Raji (cell line): ENCODE data around the gene SLAMF9.

Experiments used
- POLR2A ChIP-seq: IDR thresholded peaks from 2 replicates; pipeline ENCODE4 v1.6.1; 2011; ENCODE audit warnings: low read depth, low read length, control low read depth; ENCODE audit not compliant: insufficient read depth

Gene SLAMF9

DNA sequence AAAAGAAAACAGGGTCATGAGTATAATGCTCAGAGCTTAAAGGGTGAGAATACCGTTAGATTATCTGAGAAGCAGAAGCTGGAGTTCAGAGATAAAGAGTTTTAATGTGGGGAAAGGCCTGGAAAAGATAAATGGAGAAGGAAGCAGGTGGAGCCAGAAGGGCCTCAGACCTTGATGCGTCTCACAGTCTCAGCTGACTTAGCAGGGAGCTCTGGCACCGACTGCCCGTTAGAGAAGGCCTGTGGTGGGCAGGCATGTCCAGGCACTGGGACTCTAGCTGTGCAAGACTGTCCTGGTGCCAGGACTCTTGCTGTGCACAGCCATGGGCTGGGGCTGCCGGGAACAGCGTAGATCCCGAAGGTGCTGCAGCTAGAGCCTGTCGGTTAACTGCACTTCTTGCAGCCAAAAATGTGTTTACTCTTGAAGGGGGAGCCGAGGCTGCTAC, 3.8 kb upstream of the SLAMF9 start:
- no peak for TF ChIP-seq POLR2A

DNA sequence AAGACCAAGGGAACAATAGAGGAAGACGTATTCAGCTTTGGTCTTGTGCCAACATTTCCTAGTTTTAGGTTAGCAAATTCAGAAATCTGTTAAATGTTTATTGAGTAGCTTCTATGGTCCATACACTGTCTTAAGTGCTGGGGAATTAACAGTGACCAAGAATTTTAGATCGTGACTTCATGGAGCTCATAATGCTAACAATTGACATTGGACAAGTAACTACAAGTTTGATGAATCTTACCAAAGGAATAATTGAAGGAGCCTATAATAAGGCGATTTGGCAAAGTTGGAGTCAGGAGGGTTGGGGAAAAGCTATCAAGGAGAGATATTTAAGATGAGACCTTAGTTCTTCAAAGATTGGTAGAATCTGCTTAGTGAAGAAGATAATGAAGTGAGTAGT, 1.4 kb upstream of the SLAMF9 start:
- no peak for TF ChIP-seq POLR2A

DNA sequence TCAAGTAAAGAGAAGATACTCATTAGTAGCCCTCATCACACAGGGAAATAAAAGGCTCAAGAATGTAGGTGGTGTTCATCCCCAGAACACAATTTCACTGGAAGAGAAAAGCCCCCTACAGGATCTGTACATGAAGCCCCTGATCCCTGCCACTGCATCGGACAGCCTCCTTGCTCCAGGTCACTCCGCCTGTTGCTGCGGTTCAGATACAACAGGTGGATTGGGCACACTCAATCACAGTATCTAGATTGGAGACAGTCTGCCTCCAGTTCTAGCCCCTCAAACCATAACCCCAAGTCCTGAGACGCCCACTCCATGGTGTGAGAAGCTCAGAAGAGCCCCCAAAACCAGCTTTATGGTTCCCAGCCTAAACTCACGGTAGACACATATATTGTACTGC, 1.1 kb downstream of the SLAMF9 start:
- no peak for TF ChIP-seq POLR2A

DNA sequence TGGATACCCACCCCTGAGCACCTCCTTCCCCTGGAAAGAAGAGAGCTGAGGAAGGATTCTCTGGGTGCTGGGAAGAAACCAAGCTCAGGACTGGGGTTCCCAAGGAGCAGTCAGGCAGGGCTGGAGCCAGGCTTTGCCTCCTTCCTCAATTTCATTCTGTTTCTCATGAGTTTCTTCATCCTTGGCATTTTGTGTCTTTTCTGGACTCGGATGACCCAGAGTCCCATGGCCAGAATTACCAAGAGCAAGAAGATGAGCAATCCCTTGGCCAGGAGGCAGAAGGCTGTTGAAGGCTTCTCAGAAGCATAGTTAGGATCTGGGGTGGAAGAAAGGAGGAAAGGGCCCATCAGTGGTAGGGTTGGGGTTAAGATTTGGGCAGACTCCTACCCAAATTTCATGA, 2.5 kb downstream of the SLAMF9 start:
- TF ChIP-seq POLR2A, result no peak

DNA sequence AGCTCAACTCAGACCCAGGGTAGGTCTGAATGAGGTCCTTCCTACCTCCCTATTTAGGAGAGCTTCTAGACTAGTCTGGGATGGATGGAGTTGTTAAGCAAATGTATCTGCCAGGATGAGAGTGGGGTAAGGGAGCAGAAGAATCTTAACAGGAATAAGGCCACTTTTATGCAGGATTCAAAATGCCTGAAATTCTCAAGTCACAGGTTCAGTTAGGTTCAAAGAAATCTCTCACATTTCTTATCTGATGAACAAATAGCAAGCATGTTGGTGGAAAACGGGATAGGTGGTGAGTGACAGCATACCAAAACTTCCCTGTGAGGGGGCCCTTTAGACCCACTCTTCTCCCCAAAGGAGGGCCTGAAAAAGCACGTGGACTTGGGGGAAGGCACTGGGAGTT, 3.0 kb downstream of the SLAMF9 start:
- no peak for TF ChIP-seq POLR2A

DNA sequence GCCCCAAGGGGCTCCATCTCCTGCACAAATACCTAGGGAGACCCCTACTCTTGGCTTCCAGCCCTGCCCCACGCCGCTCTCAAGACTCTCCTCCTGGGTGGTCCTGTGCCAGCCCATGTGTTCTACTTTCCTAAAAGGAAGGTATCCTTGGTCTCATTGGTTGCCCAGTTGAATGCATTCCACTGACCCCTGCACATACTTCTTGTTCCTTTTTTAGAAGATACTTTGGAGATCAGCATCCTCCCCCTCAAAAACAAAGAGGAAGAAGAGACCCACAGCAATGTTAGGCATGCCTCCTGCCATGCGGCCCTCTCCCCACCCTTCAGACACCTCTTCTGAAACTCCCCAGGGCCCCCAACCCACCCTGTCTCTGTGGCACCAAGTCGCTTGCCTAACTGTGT, 4.1 kb downstream of the SLAMF9 start:
- no peak for TF ChIP-seq POLR2A

DNA sequence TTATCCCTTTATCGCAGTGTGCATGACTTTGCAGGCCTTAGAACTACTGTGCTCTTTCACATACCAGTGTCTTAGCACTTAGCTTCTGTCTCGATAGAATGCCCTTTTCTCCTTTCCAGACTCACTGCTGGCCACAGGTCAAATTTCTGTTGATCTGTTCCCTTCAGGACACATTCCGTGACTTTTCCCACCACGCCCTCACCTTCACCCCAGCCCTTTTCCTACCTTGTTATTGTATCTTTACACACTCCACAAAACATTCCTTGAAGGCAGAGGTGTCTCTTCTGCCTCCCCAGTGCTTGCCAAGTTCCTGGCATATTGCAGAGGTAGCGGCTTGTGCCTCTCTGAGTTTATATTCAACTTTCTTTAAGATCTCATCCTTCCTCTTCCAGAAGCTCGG, 4.9 kb downstream of the SLAMF9 start:
- no peak for TF ChIP-seq POLR2A

DNA sequence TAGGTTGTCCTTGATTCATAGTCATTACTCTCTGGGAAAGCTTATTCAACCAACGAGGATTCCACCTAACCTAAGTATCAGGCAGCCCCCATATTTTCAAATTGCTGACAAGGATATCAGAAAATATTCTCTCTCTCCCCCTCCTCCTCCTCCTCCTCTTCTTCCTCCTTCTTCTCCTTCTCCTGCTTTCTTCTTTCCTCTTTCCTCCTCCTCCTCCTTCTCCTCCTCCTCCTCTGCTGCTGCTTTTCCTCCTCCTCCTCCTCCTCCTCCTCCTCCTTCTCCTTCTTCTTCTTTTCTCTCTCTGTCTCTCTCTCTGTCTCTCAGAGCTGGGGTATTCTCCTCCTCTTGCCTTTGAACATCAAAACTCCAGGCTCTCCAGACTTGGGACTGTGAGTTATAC, 6.1 kb downstream of the SLAMF9 start:
- TF ChIP-seq POLR2A, result no peak

DNA sequence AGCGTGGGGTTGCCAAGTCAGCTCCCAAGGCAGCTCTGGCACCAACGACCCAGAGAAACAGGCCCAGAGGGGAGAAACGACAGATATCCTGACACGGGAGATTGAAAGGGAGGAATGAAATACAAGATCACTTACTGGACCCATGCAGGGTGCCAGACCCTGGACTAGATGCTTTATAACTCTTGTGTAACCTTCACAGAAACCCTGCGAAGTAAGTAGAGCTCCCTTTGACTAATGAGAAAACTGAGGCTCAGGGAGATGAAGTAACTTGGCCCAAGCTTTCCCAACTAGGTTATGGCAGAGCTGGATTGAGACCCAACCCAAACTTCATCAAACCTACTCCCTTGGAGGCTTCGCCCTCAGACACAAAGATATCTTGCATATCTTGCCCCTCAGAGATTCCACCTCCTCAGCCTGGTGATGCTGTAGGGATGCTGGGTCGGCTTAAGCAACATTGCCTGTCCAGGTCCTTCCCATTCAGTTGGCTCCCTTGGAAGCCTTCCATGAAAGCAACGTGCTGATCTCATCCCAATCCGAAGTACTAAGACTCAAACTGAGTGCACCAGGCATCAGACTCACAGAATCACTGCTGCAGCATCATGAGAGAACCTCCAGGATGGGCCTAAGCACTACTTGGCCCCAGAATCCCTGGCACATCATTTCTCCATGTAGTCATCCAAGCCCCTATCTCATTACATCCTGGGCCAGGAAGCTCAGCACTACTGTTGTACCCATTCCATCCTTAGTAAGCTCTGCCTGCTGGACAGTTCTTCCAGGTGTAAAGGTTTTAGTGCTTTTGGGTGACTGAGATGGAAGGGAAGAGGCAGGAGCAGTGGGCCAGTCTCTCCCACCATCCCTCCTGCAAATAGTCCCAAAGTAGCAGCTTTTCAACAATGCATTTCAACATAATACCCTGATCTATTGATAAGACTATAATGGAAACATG, 7.5 kb downstream of the SLAMF9 start:
- TF ChIP-seq POLR2A, result no peak

DNA sequence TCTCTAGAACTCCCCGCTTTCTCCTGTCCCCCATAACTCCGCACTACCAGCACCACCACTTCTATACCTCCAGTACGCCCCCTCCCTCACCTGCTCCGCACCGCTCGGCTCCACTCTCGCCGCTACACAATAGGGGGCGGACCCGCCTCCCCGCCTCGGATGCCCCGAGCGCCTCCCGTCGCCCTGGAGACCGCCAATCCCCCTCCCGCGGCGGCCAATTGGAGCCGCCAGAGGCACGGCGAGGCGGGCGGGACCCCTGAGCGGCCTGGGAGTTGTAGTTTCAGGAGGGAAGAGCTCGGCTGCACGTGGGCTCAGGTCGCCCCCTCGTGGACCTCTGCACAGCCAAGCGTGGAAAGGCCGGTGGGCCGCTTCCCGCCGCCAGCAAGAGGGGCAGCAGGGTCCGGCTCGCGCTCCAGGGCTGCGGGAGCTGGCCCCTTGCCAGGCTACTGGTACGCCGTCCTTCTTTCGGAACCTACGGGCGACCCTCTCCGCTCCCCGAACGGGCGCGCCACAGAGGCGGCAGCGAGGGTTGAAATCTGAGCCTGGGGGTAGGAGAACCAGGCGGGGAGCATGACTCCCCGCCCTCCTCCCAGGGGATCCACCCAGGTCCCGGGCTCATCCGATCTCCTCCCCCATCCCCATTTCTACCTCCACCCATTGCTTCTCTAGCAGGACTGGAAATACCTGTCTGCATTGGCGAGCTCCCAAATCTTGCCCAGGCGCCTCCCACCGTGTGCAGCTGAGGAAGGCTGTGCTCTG, 8.4 kb downstream of the SLAMF9 start, which contains the start of gene IGSF9:
Gene IGSF9 (minus strand): TSS at position 131 of the 759 bp plus-strand sequence. CDS start 2,159 bp downstream, outside the sequence.
- TF ChIP-seq POLR2A, result no peak

DNA sequence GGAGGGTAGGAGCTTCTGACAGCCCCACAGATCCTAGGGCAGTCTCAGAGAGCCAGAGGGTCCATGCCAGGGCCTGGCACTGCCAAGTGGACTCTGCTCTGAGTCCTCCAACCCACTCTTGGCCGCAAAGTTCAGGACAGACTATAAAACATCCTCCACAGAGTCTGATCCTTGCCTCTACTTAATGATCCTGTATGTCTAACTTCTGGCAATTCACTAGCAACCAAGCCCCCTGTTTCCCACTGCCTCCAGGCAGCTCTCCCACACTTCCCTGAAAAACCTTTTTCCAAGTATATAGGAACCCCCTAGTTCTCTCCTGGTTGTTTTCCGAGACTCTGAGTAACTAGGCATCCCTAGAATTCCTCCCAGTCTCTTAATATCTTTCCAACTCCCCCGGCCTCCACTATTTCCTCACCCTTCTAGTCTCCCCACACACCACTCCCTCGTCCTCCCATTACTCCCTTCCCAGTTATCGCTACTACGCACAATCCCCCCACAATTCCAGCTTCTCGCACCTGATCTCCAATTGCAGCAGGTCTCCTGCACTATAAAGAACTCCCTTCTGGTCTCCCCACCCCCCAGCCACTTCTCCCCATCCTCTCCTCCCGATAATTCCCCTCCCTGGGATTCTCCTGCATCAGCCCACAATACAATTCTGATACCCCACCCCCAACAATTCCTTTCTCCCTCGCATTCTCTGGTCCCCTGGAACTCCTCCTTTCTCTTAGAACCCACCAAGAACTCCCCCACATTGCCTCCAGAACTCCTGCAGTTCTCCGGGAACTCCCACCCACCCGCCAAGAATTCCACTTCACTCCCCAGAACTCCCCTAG, 9.2 kb downstream of the SLAMF9 start:
- TF ChIP-seq POLR2A, result no peak

DNA sequence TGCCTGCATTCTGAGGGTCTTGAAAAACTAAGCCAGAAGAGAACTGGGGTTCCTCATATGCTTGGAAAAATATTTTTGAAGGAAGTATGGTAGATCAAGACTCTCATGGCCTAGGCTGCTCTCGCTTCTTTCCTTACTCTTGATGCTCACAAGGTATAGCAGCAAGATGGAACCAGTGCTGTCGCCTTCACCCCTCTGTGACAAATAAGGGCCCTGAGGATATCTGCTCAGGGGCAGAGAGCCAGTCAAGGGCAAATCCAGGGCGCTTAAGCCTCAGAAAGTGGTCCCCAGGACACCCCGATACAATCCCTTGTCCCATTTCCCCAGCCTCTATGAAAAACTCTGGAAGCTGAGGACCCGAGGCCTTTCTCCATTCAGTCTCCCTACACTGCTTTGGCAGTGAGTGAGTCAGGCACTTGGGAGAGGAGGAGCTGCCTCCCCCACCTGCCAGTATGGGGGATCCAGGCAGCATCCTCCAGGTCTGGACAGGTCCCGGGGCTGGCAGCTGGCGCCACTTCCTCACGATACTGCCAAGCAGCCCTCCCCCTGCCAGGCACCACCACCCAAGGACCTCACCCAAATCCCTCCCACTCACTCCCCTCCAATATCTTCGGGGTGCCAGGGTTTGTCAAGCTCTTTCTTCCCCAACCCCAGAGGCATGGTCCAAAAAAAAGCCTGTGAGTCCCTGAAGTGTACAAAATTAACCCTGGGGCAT, 10.0 kb downstream of the SLAMF9 start:
- no peak for TF ChIP-seq POLR2A

DNA sequence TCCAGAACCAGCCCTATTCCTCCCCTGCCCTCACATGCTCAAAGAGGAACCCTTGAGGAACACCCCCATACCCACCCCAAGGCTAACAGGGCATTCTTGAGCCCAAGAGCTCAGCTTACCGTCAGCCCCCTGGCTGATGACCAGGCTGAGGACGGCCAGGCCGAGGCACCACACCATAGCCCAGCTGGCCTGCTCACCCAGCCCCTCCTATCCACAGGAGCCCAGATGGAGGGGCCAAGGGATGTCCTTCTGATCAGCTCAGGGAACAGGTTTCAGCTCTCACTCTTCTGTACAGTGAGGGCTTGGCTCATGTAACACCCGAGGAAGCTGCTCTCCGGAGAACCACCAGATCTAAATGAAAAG, 10.8 kb downstream of the SLAMF9 start:
- no peak for TF ChIP-seq POLR2A

DNA sequence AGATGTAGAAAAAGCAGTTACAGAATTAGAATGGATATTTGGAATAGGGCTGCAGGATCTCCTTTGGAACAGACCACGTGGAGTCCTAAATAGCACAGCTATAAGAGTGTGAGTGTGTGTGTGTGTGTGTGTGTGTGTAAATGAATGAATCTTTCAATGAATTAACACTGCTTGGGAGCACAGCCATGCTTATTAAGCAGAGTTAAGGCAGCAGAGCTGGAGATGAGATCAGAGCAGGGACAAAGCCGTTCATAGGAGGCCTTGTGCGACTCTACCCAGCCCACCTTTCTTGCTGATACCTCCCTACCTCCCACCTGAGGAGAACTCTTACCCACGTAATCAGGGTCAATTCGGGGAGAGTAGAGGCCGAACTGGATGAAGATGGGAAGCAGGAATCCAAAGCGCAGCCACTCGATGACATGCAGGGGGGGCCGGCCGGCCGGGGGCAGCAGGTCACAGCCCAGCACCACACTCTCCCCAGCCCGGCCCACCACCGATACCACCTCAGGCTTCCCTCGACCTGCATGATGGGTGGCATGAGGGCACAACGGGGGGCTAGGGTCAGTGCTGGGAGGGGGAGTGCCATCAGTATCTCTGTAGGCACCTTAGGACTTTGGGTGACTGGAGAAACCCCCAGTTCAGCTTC, 11.3 kb downstream of the SLAMF9 start:
- TF ChIP-seq POLR2A, result no peak
